GM19043 (cell line): ENCODE measurements around the gene COL6A1.

Experiments
- ATAC-seq: cut with Tn5 transposase; IDR thresholded peaks from one replicate; pipeline ENCODE4 v1.9.1; 2021; ENCODE audit warnings: low read depth; ENCODE audit not compliant: unreplicated experiment

Gene COL6A1

GRCh38 chr21:46021978-46022544, 40.5 kb downstream of the COL6A1 start:
- ATAC-seq = no peak

DNA sequence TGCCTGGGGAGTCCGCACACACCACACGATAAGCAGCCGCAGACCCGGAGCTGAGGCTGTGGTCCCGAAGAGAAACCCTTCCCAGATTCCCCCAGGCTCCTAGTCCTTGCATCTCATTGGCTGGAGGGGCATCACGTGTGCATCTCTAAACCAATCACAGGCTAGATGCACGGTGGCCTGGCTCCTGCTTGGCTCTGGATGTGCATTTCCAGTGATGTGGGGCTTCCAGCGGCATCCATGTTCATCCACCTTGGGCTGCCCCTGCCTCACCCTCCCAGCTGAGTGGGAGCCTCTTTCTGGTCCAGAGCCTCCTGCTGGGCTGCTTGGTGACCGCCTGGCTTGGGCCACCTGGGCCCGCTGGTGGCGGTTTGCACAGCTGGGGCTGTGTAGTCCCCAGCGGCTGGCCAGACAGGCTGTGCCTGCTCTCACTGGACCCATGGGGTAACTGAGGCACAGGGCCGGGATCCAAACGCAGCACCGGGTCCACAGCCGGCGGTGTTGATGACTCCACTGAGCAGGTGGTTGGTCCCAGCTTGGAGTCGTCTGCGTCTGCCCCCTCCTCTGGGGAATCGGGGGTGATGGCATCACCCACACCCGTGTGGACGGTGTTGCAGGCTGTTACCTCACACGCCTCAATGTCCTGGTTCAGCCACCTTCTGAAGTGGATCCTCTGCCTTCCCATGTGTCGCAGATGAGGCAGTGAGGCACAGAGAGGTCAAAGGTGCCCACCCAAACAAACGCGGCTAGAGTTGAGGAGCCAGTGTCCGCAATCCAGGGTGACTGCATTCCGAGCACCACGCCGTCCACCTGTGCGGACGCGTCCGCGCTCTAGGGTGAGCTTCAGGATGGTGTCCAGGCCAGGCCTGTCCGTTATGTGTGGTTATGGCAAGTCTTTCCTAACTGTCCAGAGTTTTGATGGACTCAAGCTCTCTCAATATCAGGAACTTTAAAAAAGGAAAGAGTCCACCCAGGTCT, 41.3 kb downstream of the COL6A1 start:
- no peak for ATAC-seq

DNA sequence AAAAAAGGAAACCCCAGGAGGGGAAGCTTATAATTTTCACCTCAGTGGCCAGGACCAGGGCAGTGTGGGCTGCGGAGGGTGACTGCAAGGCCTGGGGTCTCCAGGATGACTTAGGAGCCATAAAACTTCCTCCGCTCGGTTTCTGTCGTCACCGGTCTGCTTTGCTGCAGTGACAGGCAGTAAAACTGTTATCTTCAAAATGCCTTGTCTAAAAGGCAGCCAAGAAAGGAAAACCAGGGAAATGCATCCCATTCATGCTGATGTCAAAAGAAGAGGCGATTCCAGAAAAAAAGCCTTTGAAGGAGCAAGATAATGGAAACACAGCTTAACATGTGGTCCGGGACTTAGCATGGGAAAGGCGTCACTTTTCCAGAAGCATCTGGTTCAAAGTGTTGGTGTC, 42.0 kb downstream of the COL6A1 start:
- no peak for ATAC-seq

- no peak for ATAC-seq
Observed at GRCh38 chr21:46024141-46024540, 42.6 kb downstream of the COL6A1 start.

DNA sequence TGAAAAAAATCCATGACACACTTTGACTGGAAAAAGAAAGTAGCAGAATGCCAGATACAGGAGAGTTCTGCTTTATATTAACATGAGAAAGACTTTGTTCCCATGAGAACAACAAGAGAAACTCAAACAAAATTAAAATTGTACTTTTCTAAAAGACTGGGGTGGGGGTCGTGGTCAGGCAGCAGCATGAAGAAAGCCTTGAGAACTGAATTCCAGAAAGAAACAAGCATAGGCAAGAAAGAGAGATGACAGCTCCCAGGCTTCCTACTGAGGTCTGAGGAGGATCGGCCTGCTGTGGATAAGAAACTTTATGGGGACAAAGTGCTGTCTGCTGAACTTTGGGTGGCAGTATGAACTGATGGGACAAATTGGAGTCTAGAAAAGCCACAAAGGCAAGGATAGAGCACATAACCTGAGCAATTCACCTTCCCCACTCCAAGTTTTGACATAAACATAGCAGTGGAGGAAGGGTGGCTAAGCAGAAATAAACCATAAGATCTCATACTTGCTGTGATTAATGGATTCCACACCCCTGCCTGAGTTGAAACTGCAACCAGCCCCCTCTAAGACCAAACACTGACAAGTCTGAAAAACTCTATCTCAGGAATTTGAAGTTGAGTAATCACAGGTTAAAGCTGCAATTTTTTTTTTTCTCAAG, 43.7 kb downstream of the COL6A1 start:
- no peak for ATAC-seq

GRCh38 chr21:46027851-46028493, 46.4 kb downstream of the COL6A1 start:
- ATAC-seq = no peak

DNA sequence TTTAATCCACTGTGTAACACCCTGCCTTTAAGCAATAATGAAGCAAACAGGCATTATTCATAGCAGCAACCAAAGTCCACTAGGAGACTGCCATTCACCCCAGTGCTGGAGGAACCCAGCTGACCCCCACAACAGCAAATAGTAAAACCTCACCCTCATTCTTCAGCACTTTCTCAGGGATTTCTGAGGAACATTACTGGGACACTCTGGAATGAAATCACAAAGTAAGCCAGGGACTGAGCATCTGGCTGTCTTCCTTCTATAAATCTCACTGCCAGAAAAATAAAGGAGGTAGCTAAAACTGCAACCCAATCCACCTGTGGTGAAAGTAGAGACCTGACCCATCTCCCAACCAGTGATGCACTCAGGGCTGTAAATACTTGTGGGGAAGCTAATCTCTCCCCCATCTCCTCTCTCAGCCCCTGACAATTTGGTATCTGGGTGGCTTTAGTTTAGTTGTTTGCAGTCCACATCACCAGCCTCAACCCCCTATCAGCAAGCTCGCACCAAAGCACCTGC, 47.1 kb downstream of the COL6A1 start:
- ATAC-seq = no peak

DNA sequence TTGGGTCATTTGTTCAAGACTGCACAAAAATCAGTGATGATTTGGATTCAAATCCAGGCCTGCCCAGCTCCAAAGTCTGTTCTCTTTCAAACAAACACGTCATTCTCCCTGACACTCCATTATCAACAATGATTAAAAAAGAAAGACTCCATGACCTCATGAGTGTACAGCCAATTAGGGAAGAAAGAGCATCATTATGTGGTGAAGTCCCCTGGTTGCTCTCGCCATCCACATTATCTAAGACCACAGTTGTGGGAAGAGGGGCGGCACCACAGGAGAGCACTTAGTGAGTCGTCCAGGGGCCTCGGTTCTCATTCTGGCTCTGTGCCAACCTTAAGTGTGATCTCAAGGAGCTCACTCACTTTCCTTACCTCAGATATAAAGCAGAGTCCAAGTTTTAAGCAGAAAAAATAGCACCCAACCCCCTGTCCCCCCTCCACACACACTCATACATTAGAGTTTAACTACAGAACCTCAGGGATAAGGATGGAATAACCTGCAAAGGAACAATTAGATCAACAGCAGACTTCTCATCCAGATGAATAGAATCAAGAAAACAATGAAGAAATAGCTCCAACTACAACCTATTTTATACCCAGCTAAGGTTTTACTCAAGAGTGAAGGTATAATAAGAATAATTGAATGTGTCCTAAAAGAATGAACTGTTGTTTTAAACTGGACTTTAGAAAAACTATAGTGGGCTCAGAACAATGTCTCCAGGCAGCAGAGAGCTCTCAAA, 47.8 kb downstream of the COL6A1 start:
- no peak for ATAC-seq

- ATAC-seq = no peak
Observed at GRCh38 chr21:46031484-46031883, 49.9 kb downstream of the COL6A1 start.

DNA sequence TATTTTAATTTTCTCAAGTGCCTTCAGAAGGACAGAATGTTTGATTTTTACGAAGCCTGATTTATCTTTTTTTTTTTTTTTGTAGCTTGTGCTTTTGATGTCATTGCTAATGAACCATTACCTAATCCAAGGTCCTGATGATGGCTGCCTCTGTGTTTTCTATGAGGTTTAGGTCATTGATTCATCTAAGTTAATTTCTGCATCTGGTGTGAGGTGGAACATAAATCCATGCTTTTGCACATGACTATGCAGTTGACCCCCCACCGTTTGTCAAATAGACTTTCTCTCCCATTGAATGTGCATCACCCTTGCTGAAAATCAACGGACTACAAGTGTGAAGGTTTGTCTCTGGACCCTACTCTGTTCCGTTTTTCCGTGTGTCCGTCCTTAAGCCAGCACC, 50.5 kb downstream of the COL6A1 start:
- no peak for ATAC-seq

DNA sequence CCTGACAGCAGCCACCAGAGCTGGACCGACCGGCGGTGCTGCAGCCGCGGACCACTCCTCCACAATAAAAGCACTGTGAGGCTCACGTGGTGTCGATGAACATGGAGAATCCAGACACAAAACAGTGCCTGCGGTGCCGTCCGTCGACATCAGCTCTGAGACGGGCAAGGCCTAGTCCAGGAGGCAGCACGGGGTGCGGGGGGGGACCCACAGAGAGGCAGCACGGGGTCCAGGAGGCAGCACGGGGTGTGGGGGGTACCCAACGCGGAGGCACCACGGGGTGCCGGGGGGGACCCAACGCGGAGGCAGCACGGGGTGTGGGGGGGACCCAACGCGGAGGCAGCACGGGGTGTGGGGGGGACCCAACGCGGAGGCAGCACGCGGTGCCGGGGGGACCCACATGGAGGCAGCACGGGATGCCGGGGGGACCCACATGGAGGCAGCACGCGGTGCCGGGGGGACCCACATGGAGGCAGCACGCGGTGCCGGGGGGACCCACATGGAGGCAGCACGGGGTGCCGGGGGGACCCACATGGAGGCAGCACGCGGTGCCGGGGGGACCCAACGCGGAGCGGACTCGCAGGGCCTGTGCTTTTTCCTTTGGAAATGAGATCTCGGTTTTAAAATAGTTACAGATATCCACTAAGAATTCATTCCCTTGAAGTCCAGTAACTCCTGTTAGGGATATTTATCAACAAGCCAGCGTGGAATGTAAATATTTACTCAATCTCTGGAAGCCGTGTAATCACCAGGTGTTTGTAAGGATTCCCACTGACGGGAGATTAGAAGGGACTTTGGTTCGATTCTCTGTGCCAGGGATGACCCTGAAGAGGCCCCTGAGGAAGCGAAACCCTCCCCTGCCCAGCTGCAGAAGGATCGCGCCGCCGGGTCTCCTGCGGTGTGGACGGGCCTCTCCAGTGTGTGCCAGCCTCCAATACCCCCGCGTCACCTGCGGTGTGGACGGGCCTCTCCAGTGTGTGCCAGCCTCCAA, 52.1 kb downstream of the COL6A1 start:
- no peak for ATAC-seq

DNA sequence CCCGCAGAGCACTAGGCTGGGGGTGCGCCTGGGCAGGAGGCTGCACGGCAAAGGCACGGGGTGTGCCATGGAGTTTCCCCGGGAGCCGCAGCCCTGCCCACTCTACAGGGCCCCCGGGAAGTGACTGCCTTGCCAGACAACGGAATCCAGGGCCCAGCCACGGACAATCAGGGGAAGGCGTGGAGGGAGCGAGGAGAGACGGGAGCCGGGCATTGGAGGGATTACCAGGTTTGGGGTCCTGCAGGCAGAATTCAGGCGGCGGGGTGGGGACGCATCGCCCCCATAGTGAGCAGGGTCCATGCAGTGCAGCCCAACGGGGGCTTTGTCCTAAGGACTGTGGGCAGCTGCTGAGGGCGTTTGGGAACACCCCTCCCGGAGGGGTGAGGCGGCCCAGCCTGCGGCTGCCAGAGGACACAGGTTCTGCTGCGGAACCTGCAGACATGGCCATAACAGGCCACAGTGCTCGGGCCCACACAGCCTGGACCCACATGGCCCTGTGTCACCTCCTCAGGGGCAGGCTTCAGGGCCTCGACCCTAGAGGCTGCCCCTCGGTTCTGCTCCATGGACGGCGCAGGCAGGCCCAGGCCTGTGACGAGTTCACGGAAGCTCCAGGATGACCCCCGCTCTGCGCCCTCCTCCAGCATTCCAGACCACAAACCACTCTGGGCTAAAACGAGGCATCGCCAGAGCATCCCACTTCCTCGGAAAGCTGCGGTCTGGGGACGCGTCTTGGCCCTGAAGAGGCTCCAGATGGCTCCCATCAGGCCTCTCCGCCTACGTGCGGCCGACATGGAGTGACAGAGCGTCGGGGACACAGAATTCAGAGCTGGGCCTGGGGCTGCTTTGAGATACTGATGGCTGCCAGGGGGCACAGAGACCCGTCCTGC, 54.5 kb downstream of the COL6A1 start:
- no peak for ATAC-seq

DNA sequence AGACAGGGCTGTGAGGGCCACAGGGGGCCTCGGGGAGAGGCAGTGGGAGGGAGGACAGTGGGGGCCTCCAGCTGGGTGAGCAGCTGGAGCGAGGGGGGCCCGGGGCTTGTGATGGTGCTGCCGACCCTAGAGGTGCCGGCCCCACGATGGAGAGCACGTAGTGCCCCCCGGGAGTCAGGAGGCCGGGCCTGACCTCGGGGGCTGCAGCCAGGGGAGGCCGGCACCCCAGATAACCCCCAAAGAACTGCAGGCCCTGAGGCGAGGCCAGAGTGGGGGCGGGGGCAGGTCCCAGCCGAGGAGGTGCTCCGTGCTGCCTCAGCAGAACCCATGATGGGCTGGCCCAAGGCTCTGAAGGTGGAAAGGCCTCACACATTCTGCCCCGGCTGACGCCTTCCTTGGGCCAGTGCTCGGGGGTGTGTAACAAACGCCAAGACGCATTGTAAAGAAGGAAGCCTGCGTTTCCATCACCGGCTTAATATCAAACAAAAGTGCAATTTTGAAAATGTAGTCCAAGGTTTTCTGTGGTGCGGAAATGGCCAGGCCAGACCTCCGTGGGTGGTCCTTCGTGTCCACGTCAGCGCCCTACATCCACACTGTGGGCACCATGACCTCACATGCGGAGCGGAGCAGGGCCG, 55.2 kb downstream of the COL6A1 start:
- no peak for ATAC-seq

GRCh38 chr21:46037331-46038325, 56.1 kb downstream of the COL6A1 start:
- no peak for ATAC-seq

- ATAC-seq = no peak
Observed at GRCh38 chr21:46038341-46038829, 56.8 kb downstream of the COL6A1 start.

DNA sequence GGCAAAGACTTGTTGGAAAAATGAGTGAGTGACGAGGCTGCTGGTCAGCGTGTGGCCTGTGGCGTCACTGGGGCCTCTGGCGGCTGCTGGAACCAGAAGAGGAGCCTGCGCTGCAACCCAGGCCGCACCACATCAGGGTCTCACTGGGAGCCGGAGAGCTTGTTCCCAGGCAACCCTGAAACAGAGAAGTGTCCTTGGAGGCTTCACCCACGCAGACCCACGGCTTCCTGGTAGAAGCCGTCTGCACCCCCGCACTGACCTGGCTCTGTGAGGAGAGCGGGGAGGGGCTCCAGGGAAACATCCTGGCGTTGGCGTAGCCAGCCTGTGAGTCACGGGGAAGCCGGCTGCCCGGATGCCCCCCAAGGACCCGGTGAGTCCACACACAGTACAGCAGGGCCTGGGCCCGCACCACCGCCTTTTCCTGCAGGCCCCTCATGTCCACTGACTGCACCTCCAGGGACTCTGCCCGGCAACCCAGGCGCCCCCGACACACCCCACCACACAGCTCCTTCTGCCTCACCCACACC, 57.4 kb downstream of the COL6A1 start:
- no peak for ATAC-seq
